Measurements from ENCODE around the gene TMEM92.
"Not testable (repeated sequence)": the region's sequence is repeated elsewhere in the genome, so short reads cannot be mapped to it uniquely, and the experiment has no call there.

Gene TMEM92

GRCh38 chr17:50276588-50277356, 2.5 kb downstream of the TMEM92 start:
- DNase-seq (ENCODE audit: low spot score) = no peak

- no peak for DNase-seq (ENCODE audit: low spot score)
These were observed 3.1 kb downstream of the TMEM92 start for GRCh38 chr17:50277357-50277754.

- no peak for DNase-seq (ENCODE audit: low spot score)
These were observed 4.4 kb downstream of the TMEM92 start for GRCh38 chr17:50278526-50279180.

- no peak for DNase-seq (ENCODE audit: low spot score)
These were observed 4.9 kb downstream of the TMEM92 start for GRCh38 chr17:50279181-50279526.

GRCh38 chr17:50279639-50280038, 5.4 kb downstream of the TMEM92 start:
- no peak for DNase-seq (ENCODE audit: low spot score)

GRCh38 chr17:50280068-50280467, 5.8 kb downstream of the TMEM92 start:
- no peak for DNase-seq (ENCODE audit: low spot score)

- no peak for DNase-seq (ENCODE audit: low spot score)
These were observed 6.7 kb downstream of the TMEM92 start for GRCh38 chr17:50280801-50281441.

- no peak for DNase-seq (ENCODE audit: low spot score)
These were observed 7.6 kb downstream of the TMEM92 start for GRCh38 chr17:50281739-50282401.

- DNase-seq (ENCODE audit: low spot score) = no peak
These were observed 9.0 kb downstream of the TMEM92 start for GRCh38 chr17:50283246-50283645.

- DNase-seq (ENCODE audit: low spot score) = no peak
These were observed 9.4 kb downstream of the TMEM92 start for GRCh38 chr17:50283714-50284113.

- DNase-seq (ENCODE audit: low spot score) = no peak
These were observed 11.7 kb downstream of the TMEM92 start for GRCh38 chr17:50285941-50286340.

GRCh38 chr17:50287302-50287701, 13.0 kb downstream of the TMEM92 start:
- DNase-seq (ENCODE audit: low spot score) = not testable (repeated sequence)

GRCh38 chr17:50288306-50288705, 14.0 kb downstream of the TMEM92 start:
- DNase-seq (ENCODE audit: low spot score) = no peak

- DNase-seq (ENCODE audit: low spot score) = no peak
These were observed 15.0 kb downstream of the TMEM92 start for GRCh38 chr17:50289278-50289677.

GRCh38 chr17:50289991-50290702, 15.9 kb downstream of the TMEM92 start:
- no peak for DNase-seq (ENCODE audit: low spot score)

GRCh38 chr17:50290933-50291332, 16.7 kb downstream of the TMEM92 start:
- DNase-seq (ENCODE audit: low spot score) = no peak

GRCh38 chr17:50292465-50292864, 18.2 kb downstream of the TMEM92 start:
- no peak for DNase-seq (ENCODE audit: low spot score)

- DNase-seq (ENCODE audit: low spot score) = no peak
These were observed 20.8 kb downstream of the TMEM92 start for GRCh38 chr17:50295021-50295420.

GRCh38 chr17:50297407-50297865, 23.2 kb downstream of the TMEM92 start:
- DNase-seq (ENCODE audit: low spot score) = peak; percentile 71

- DNase-seq (ENCODE audit: low spot score) = no peak
These were observed 23.8 kb downstream of the TMEM92 start for GRCh38 chr17:50298018-50298417.

- no peak for DNase-seq (ENCODE audit: low spot score)
These were observed 25.5 kb downstream of the TMEM92 start for GRCh38 chr17:50299776-50300175.

- DNase-seq (ENCODE audit: low spot score) = not testable (repeated sequence)
These were observed 26.6 kb downstream of the TMEM92 start for GRCh38 chr17:50300824-50301223.
